ENCODE results near the gene LIMS1.
A peak's percentile ranks its signal among the peaks of the same experiment; 100 is the strongest.

The LIMS1 gene

GRCh38 chr2:108633409-108633808 is 99.1 kb downstream of the LIMS1 start:
- CTCF ChIA-PET, result interaction anchor here (0.6 to 5.3 kb wide), 7 partner anchors 9 to 274 kb away, joined by 3 to 98 read pairs (median 4); no protein-coding TSS in a partner anchor
- Histone ChIP-seq H3K9me3 (ENCODE audit: control insufficient read depth, insufficient read depth, low read depth, low read length) (no peaks in the 10 kb centered on the region), H3K27ac (ENCODE audit: extremely low read depth, low read depth, low read length) (no peak overlapping the region), H3K4me1 (ENCODE audit: control insufficient read depth, insufficient read depth, low read length) (peaks cover 13% of the 10 kb centered on the region), H3K4me3 (ENCODE audit: low read depth, low read length) (no peak overlapping the region), H3K36me3 (ENCODE audit: control insufficient read depth in 2 of 2, insufficient read depth in 1 of 2, low read length in 2 of 2) (no peaks in the 10 kb centered on the region; a peak in 1 of 3 replicates)
- POLR2A ChIA-PET, result no interaction called here
- TF ChIP-seq ZNF266 (tag by site-specific recombination; IDR thresholded peaks at IDR 0.05; ENCODE audit: low read depth), result no peak
- peak; percentile 70 for TF ChIP-seq PRDM6 (tag by site-specific recombination; IDR thresholded peaks at IDR 0.05)
- no peak for TF ChIP-seq WT1 (tag by site-specific recombination; IDR thresholded peaks at IDR 0.05)

GRCh38 chr2:108634011-108634410 is 99.7 kb downstream of the LIMS1 start:
- Histone ChIP-seq H3K9me3 (ENCODE audit: control insufficient read depth, insufficient read depth, low read depth, low read length) (no peaks in the 10 kb centered on the region), H3K4me1 (ENCODE audit: control insufficient read depth, insufficient read depth, low read length) (peaks cover 13% of the 10 kb centered on the region), H3K36me3 (ENCODE audit: control insufficient read depth in 2 of 2, insufficient read depth in 1 of 2, low read length in 2 of 2) (no peaks in the 10 kb centered on the region; a peak in 1 of 3 replicates), H3K27ac (ENCODE audit: extremely low read depth, low read depth, low read length) (no peak overlapping the region), H3K4me3 (ENCODE audit: low read depth, low read length) (no peak overlapping the region)
- TF ChIP-seq ZNF449 (tag by site-specific recombination; IDR thresholded peaks at IDR 0.05) (no peak), ZNF548 (tag by site-specific recombination; IDR thresholded peaks at IDR 0.05) (no peak), ZBTB1 (tag by site-specific recombination; IDR thresholded peaks at IDR 0.05) (no peak), ZNF121 (tag by site-specific recombination; IDR thresholded peaks at IDR 0.05) (no peak), ZNF792 (tag by site-specific recombination; IDR thresholded peaks at IDR 0.05) (no peak), ZNF692 (tag by site-specific recombination; IDR thresholded peaks at IDR 0.05) (no peak), ZNF626 (tag by site-specific recombination; IDR thresholded peaks at IDR 0.05) (no peak), ELK4 (IDR thresholded peaks at IDR 0.05; ENCODE audit: borderline replicate concordance, low read depth, low read length) (no peak), PBX3 (CRISPR knock-in tag; IDR thresholded peaks at IDR 0.05) (no peak), ZNF776 (tag by site-specific recombination; IDR thresholded peaks at IDR 0.05; ENCODE audit: borderline replicate concordance) (no peak), ZNF175 (tag by site-specific recombination; IDR thresholded peaks at IDR 0.05) (no peak), ZNF580 (tag by site-specific recombination; IDR thresholded peaks at IDR 0.05) (no peak), OSR2 (tag by site-specific recombination; IDR thresholded peaks at IDR 0.05) (no peak), ZNF174 (tag by site-specific recombination; IDR thresholded peaks at IDR 0.05) (no peak), ZNF529 (tag by site-specific recombination; IDR thresholded peaks at IDR 0.05; ENCODE audit: insufficient replicate concordance) (no peak), ZNF16 (tag by site-specific recombination; IDR thresholded peaks at IDR 0.05; ENCODE audit: low read depth) (no peak)
- ChIA-PET POLR2A (interaction anchor here (0.5 kb wide), 1 partner anchor 101 kb away, joined by 5 read pairs; no protein-coding TSS in a partner anchor), CTCF (interaction anchor here (0.5 to 5.3 kb wide), 9 partner anchors 10 to 356 kb away, joined by 3 to 98 read pairs (median 4); no protein-coding TSS in a partner anchor)
